Pons (tissue), 1 donor: Measurements from ENCODE around the gene ESAM.

Source experiments
- DNase-seq: peaks from one replicate; pipeline ENCODE4 v3.0.0-alpha.2; 2016; ENCODE audit warnings: low spot score

ESAM gene

DNA sequence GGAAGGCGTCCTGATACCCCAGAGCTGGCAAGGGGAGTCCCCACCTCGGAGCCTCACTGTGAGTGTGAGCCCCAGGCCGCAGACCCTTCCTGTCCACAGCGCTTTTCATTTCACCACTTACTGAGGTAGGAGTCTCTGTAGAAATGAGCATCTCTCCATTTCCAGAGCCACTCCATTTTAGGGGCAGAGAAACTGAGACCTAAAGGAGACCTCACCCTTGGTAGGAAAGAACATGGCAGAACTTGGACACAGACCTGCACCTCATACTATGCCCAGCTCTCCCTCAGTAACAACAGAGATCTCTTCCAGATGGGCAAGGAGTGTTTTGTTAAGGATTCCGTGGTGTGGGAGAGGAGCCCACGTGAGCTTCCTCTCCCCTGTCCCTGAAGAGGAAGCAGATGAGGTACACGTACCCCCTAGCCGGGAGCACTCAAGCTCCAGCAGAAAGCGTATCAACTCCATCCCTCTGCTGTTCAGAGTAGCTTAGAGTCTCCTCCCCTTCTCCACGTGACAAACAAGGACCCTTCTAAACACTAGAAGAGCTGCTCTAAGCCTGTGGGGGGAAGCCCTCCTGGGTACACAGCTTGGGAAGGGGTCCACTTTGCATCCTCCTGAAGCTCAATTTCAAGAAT, 9.5 kb downstream of the ESAM start:
- no peak for DNase-seq

DNA sequence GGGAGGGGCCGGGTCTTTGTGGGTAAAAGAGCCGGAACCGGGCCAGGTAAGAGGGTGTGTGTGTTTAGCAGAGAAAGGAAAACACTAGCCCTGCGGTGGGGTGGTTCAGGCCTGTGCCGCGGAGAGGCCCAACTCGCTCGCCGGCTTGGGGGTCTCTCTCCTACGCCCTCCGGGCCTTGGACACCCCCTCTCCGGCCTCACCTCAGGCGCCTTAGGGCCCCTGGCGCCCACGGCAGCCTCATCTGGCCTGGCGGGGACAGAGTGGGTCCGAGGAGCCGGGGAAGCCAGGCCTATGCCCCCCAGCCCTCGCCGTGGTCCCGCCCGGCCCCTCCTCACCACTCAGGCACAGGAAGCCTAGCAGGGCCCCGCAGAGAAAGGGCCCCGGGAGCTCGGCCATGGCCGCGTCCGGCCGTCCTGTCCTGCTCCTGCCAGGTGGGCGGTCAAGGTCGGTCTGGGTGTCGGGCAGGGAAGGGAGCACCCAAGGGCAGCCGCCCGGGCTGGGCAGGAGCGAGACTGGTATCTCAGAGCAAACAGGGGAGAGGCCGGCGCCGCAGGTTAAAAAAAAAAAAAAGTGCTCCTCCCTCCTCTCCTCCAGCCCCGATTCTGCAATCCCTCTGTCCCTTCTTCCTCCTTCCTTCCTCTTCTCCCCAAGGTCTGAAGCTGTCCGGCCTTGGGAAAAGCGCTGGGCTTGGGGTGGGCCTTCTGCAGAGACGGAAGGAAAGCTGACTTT, 10.2 kb downstream of the ESAM start, which contains the start of gene VSIG2:
Gene VSIG2 (minus strand): TSS at position 515 of the 730 bp plus-strand sequence. CDS start 118 bp downstream, at position 397.
- DNase-seq: no peak

DNA sequence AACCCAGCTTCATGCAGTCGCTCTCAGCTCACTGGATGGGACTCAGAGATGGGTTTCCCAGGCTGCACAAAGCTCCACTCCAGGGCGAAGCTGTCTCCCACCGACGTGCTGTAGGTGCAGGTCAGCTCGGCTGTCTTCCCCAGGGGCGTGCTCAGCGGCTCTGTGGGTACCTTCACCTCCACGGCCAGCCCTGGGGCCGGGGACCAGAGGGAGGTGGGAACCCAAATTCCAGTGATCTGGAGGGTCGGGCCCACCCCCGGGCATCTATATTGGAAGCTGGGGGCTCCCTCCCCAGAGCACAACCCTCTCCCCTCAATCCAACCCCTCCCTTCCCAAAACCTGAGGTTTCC, 10.7 kb downstream of the ESAM start:
- no peak for DNase-seq

DNA sequence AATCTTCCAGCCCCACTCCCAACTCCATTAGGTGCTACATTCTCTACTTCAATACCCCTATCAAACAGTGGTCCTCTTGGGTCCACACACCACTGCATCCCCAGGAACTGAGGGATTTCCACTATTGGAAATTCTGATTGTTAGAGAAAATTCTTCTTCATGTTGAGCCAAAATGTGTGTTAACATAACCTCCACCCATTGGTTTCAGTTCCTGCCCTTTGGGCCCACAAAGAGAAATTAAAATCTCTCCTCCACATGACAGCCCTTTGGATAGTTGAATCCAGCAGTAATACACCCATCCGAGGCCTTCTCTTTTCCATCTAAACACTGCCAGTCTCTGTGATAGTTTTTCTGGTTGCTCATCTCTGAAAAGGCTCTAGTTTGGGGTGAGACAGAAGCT, 12.2 kb downstream of the ESAM start:
- DNase-seq: no peak

DNA sequence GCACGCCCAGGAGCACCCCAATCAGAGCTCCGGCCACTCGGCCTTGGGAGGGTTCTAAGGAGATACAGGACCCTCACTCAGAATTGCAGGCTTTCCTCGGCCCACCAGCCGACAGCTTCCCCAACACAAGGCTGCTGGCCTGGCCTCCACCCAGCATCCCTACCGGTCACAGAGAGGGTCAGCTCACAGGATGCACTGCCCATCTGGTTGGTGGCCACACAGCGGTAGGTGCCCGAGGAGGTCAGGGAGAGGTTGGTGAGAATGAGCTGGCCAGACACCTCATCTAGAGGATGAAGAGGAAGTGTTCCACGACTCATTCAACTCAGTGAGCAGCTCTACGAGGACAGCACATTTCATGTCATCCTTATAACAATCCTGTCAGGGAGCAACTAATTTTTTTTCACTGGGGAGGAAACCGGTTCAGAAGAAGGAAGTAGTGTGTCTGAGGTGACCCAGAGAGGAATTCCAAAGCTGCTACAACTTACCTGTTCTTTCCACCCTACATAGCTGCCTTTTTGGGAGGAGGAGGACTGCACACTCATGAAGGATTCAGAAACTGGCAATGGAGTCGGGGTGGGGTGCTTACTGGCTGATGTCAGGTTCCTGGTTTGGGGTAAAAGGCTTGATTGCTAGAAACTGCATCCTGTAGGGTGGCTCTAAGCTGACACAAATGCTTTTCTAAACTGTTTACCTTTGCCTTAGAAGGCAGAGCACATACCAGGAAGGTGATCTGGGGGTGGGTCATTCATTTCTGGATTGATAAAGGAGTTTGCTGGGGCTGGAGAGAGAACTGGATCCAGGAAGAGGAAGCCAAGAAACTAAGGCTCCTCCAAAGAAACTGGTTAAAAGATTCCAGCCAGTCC, 13.4 kb downstream of the ESAM start:
- no peak for DNase-seq

DNA sequence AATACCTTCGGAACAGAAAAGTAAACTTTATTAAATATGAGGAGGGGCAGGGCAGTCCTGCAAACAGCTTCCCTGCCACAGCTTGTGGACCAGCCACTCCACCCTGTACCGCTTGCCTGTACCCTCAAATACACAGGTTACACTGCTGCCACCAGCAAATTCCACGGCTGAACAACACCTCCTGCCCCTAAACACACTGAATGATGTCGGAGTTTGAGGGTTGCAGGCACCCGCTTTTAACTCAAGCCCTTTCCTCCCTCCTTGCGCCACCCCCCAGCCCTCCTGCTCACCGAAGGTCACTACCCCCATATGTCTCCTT, 14.0 kb downstream of the ESAM start:
- DNase-seq: no peak

DNA sequence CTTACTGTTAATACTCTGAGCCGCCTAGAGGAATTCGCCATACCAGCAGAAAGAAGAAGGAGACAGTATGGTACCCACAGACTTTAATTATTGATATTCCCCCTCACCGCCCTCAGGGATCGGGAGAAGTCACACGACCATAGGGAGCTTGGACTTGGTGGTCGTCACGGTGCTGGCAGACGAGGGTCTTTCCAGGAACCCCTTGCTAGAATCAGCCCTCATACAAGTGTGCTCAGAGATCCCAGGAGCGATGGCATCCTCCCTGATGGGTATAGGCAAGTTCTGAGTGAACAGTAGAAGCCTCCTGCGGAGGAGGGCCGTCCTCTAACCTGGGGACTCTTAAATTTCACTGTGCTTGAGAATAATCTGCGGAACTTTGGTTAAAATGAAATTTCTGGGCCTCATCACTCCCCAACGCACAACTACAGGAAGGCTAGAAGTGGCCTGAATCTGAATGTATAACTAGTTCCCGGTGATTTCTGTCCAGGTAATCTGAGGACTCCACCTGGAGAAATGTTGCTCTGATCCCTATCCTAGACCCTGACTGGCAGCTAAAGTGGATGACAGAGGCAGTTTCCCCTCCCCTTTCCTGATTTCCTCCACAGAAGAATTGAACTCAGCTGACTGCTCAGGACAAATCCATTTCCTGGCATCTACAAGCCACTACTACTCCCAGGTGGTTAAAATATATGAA, 14.5 kb downstream of the ESAM start:
- DNase-seq: no peak

DNA sequence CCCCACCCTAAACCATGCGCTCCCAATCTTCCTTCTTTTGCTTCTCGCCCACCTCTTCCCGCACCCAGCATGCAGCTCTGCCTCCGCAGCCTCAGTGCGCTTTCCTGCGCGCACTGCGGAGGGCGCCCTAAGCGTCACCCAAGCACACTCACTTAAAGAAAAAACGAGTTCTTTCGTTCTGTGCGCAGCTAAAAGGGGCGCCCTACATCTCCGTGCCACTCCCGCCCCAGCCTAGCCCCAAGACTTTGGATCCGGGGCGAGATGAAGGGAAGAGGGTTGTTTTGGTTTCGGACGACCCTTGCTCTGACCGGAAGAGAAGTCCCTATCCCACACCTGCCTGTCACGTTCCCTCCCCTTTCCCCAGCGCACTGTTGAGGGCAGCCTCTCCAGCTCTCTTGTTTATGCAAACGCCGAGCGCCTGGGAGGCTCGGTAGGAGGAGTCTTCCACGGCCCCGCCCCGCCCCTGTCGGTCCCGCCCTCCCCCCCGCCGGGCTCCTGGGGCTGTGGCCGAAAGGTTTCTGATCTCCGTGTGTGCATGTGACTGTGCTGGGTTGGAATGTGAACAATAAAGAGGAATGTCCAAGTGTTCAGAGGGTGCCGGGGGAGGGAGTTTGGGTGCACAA, 15.4 kb downstream of the ESAM start:
- no peak for DNase-seq

DNA sequence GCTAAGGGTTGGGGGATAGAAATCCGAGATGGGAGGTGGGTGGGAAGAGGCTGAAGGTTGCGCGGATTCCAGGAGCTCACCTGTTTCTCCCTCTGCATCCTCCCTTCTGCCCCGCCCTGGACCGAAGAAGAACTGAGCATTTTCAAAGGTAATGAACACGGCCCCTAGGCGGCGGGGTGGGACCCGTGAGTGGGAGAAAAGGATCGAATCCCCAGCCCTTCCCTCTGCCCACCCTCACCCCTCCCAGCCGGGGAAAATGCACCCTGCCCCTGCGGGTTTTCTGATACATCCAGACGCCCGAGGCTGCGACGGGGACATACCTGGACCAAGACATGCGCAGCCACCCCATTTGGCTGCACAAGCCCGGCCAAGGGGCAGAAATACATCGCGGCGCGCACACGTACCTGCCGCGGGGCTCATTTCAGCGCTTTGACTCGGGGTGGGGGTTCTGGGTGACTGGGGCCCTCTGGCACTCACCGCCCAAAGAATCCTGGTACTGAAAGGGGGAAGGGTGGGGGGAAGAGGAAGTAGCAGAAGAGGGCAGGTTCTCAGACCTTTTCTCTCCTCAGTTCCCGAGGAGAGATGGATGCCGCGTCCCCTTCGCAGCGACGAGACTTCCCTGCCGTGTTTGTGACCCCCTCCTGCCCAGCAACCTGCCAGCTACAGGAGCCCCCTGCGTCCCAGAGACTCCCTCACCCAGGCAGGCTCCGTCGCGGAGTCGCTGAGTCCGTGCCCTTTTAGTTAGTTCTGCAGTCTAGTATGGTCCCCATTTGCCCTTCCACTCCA, 16.1 kb downstream of the ESAM start:
- DNase-seq: no peak

DNA sequence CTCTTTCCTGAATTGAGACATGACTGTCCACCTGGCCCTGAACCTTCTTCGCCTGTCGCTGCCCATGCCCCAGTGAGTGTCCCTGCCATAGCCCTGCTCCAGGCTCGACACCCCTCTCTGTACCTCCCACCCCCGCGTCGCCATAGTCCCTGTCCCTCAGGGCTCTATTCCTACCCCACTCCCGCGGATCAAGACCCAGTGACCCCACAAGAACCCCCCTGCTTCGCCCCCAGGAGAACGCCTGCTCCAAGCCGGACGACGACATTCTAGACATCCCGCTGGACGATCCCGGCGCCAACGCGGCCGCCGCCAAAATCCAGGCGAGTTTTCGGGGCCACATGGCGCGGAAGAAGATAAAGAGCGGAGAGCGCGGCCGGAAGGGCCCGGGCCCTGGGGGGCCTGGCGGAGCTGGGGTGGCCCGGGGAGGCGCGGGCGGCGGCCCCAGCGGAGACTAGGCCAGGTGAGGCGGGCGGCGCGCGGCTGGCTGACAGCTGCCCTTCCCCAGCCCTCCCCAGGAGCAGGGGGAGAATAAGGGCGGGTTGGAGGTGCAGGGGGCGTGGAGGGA, 16.7 kb downstream of the ESAM start:
- DNase-seq: no peak

DNA sequence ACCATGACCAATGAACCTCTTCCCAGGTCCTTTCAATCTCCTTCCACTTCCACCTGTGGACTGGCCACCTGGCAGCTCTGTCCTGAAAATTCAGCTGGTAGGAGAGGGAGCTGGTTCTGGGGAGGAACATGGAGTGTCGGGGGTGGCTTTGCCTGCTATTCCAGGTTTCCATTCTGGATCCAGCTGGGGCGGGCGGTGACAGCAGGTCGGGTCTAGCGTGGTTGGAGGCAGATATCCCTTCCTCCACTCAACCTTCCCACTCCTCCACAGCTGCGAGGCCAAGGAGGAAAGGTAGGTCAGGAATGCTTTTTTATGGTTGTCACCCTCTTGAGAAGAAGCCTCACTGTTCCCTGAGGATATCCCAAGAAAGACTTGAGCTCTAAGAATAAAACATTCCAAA, 19.0 kb downstream of the ESAM start:
- no peak for DNase-seq

DNA sequence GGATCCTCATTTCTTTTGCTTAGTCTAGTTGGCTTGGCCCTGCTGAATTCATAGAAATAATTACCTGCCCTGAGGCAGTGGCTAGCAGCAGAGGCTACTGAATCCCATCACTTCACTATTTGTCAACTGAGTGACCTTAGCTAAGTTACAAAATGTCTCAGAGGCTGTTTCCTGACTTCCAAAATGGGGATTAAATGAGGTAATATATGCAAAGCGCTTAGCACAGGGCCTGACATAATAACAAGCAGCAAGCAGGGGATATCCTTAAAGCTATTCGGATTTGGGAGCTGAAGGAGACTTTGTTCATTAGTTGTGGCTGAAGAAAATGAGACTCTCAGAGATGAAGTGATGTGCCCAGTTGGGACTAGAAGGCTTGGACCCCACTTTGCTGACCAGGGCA, 19.5 kb downstream of the ESAM start:
- no peak for DNase-seq

DNA sequence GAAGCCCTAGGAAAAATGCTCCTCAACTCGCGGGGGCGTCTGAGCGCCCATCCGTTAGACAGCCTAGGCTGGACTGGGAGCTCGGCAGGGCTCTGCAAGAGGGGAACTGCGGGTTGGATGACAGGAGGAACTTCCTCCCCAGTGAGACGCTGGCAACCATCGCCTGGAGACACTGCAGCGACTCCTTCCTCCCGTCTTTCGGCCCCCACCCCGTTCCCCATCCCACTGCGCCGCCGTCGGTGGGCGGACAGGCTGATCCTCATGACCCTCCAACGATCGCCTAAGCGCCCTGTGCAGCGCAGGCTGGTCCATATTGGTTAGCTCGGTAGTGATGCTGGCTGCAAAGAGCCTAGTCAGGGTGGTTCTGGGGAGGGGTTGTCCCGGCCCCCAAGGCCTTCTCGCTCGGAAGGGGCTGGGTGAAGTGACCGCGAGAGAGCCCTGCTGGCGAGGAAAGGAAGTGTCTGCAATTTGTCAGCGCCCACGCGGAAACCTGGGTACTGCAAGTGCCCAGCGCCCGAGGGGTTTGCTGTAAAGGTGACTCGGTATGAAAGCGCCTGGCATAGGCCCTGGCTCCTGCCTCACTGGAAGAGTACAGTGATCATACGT, 21.7 kb downstream of the ESAM start:
- no peak for DNase-seq

DNA sequence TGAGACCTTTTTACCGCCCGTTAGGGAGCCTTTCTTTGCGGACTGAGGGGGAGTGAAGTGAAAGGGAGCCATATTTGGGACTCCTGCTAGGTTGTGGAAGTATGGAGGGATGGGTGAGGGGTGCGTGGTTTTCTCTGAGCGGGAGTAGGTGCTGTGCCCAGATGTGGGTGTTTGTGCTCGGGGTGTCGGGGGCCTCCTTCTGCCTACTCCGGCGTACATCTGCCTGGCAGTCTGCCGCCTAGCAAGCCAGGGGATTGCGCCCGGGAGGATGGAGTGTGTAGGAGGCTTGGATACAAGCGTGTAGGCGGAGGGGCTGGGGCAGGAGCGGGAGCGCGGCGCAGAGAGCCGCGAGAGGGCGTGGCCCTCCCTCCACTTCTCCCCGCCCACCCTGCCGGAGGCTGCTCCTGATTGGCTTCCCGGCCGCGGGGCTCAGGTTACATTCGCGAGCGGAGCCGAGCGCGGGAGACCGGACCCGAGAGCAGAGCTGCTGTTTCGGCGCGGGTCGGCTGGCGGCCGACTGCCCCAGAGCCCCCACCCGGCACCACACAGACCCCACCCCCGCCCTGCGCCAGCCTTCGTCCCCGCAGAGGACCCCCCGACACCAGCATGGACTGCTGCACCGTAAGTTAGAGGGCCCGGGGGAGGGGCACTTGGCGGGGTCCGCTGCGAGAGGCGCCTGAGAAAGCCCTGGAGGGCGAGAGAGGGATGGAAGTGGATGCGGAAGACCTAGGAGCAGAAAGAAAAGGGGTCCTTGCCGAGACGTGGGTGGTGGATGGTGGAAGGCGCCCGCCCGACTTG, 22.4 kb downstream of the ESAM start, which contains the start of gene NRGN:
Gene NRGN (plus strand): TSS at position 464 of the 798 bp plus-strand sequence. CDS start 143 bp downstream, at position 607.
- peak; percentile 44 for DNase-seq

DNA sequence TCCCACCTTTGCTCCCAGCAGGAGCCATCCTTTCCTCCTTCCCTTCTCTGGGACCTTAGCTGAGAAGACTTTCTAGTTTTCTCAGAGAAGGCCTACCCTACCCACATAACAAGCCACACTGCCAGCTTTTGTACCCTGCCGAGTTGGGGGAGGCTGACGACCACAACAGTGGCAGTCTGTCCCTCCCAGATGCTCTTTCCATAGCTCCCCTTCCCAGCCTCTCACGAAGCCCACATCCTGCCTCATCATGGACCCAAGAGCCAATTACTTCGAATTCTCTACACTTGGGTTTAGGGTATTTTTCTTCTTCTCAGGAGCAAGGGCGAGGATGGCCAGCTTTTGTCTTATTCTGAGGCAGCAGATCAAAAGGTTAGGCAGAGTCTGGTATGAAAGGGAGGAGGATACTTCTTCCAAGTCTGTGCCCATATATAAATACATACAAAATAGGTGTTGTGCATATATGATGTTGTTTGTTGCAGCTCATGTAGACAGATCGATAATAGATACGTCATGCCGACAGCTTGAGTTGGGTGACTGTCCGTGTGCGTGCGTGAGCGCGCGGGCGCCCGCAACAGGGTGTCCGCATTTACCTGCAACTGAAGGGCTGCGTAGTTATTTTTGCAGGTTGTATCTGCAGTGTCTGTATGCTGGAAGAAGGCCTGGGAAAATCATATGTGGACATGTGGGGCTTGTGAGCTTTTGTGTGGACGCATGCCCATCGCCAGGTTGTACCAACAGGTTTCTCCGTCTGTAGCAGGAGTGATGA, 23.2 kb downstream of the ESAM start:
- DNase-seq: no peak

DNA sequence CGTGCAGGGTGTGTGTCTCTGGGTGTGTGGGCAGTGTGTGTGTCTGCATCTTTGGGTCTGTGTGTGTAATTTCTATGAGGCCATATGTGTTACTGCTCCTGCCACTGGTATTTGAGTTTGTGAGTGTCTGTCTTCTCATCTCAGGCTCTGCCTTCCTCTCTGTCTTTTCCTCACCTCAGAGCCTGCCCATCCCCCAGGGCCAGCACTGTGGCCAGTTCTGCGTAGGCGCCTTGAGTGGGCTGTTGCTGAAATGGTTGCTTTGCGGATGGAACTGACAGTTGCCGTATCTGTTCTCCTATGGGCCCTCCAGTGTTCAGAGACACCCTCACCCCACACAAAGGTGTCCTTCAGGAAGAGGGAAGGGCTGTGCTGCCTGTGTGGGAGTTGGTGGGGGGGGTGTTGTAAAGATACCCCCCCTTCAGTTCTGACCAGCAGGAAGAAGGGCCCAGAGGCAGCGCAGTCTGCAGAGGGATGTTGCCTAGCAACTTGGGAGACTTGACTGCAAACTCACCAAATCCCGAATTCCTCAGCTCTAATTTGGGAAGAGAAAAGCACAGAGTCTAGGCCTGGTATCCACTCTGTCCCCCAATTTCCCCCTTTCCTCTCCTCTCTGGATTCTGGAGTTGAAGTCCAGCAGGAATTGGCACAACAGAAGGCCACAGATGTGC, 24.3 kb downstream of the ESAM start:
- DNase-seq: no peak

DNA sequence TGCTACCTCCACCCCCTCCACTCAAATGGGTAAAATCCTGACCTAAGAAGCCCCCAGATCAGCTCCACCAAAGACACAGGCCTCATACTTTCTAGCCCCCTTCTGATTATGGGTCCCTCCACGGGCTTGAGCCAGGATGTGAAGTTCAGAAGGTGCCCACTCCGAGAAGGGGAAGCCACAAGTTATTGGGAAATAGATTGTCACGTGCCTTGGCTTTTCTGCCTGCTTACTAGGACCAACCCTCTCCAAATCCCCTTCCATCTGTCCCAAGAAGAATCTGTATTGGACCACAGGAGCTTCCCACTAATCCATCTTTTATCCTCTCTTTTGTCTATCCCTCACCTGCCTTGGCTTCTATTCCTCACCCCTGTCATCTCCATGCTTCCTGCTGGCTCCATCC, 25.4 kb downstream of the ESAM start:
- DNase-seq: no peak

DNA sequence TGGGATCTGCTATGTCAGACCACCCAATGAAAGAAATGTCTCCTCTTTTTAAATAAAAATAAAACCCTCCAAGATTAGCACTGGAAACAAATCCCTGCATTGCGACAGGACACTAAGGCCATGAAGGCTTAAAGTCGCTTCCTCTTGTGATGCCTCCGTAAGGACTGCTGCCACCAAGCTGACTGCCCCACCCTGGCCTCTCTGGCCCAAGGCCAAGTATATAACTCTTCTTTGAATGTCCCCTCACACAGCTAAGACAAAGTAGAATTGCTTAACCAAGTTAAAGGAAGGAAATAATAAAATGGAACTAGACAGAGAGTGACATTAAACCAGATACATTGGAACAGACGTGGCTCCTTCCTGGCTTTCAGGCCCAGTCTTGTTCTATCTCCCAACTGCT, 29.9 kb downstream of the ESAM start:
- DNase-seq: no peak
